Thymus (tissue), 11 donors: ENCODE data around the gene CCM2. TPM values are rescaled to one million over a fixed set of nuclear protein-coding genes. Genes with fewer than 3 reads are reported as not detected.

ENCODE experiments used
- DNase-seq, 9 donors: peaks; one replicate each; pipeline ENCODE4 v3.0.0-alpha.2; 2013; ENCODE audit warnings: low spot score in 9 of 9, low read depth in 6 of 9, missing footprints in 1 of 9
- H3K27ac ChIP-seq, 2 donors: one replicate each; pipeline ENCODE4 v1.5.1; 2013; ENCODE audit warnings: control low read depth in 1 of 2, low read depth in 1 of 2, low read length in 1 of 2, mild to moderate bottlenecking in 1 of 2, moderate library complexity in 1 of 2
- H3K27me3 ChIP-seq, 2 donors: one replicate each; pipeline ENCODE4 v1.5.1; 2013; ENCODE audit warnings: low read length in 1 of 2; ENCODE audit not compliant: control insufficient read depth in 2 of 2, insufficient read depth in 1 of 2
- H3K36me3 ChIP-seq, 2 donors: one replicate each; pipeline ENCODE4 v1.5.1; 2013; ENCODE audit warnings: low read length in 1 of 2, mild to moderate bottlenecking in 1 of 2, moderate library complexity in 1 of 2; ENCODE audit not compliant: control insufficient read depth in 2 of 2, insufficient read depth in 2 of 2
- H3K4me1 ChIP-seq, 2 donors: one replicate each; pipeline ENCODE4 v1.5.1; 2013; ENCODE audit warnings: low read length in 2 of 2; ENCODE audit not compliant: control insufficient read depth in 2 of 2, insufficient read depth in 2 of 2
- H3K4me3 ChIP-seq, 2 donors: one replicate each; pipeline ENCODE4 v1.5.1; 2013; ENCODE audit warnings: low read length in 2 of 2, control low read depth in 1 of 2, mild to moderate bottlenecking in 1 of 2
- H3K9me3 ChIP-seq, 2 donors: one replicate each; pipeline ENCODE4 v1.5.1; 2013; ENCODE audit warnings: low read length in 1 of 2, mild to moderate bottlenecking in 1 of 2; ENCODE audit not compliant: control insufficient read depth in 2 of 2, insufficient read depth in 1 of 2
- WGBS: extraction: QIAGEN DNeasy Blood & Tissue Kit; methylation state at CpG from one replicate; pipeline ENCODE4 v1.1.7; 2013; 5-methylcytosine and 5-hydroxymethylcytosine counted together
- polyA plus RNA-seq: library from polyadenylated mRNA; stranded (reverse); fragments of 200-250 nt; gene quantifications from one replicate; pipeline ENCODE4 v1.2.3, GENCODE V29; 2013
- total RNA-seq: library from RNA; stranded (reverse); fragments of 120-200 nt; gene quantifications from one replicate; pipeline ENCODE4 v1.2.4, GENCODE V29; 2013
- donor health status: healthy.

Gene CCM2
- total and polyA plus RNA-seq, 2 donors = 69.3 to 114 TPM

DNA sequence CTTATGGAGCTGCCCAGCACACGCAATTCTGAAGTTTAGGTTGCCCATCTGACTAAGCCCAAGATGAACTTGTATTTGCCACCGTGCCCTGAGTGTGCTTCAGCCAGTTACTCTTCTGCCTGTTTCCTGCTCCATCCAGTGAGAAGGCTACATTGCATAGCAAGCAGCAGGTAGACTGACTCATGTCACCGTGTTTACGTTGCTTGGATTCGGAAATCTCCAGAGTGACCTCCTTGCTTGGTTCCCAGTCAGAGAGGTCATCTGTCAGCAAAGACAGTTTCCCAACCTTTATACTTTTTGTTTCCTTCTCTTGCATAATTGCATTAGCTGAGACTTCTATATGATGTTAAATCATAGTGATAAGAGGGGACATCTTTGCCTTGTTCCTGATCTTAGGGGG is 57.9 kb downstream of the CCM2 start:
- no peak for DNase-seq
- Histone ChIP-seq H3K27me3 (no peaks in the 10 kb centered on the region), H3K4me1 (peaks cover 0 to 5% of the 10 kb centered on the region in 2 donors), H3K9me3 (no peaks in the 10 kb centered on the region), H3K36me3 (peaks cover 48 to 49% of the 10 kb centered on the region in 2 donors), H3K27ac (no peak overlapping the region), H3K4me3 (no peak overlapping the region)
- 98% methylated on average over 5 of the region's 5 CpGs for WGBS

DNA sequence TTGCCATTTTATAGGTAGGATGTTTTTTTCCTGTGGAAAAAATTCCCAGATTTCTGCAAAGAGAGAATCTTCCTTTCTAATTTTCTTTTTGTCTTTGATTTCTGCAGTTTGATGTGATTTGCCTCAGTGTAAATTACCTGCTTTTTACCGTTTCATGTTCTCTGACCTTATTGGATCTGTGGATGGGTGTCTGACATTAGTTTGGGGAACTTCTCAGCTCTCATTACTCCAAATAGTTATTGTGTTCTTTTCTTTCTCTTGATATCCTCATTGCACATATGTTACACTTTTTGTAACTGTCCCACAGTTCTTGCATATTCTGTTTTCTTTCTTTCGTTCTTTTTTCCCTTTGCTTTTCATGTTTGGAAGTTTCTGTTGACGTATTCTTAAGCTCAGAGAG is 60.3 kb downstream of the CCM2 start:
- 98% methylated on average over 3 of the region's 3 CpGs for WGBS
- H3K27ac ChIP-seq = no peak overlapping the region
- peaks cover 55 to 56% of the 10 kb centered on the region in 2 donors for H3K36me3 ChIP-seq
- DNase-seq = no peak
- peaks cover 0 to 5% of the 10 kb centered on the region in 2 donors for H3K4me1 ChIP-seq
- no peak overlapping the region for H3K4me3 ChIP-seq
- H3K27me3 ChIP-seq = no peaks in the 10 kb centered on the region
- no peaks in the 10 kb centered on the region for H3K9me3 ChIP-seq

DNA sequence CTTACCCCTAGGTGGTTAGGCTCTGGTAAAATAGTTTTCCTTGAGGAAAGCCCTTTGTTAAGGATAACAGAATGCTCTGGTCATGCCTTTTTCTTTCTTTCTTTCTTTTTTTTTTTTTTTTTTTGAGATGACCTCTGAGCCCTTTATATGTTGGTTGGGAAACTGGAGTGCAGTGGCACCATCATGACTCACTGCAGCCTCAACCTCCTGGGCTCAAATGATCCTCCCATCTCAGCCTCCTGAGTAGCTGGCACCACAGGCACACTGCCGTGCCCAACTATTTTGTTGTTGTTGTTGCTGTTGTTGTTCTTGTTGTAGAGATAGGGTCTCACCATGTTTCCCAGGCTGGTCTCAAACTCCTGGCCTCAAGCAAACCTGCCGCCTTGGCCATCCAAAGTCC is 61.4 kb downstream of the CCM2 start:
- Histone ChIP-seq H3K9me3 (no peaks in the 10 kb centered on the region), H3K4me1 (peaks cover 0 to 5% of the 10 kb centered on the region in 2 donors), H3K36me3 (peaks cover 62 to 65% of the 10 kb centered on the region in 2 donors), H3K27ac (no peak overlapping the region), H3K4me3 (no peak overlapping the region), H3K27me3 (no peaks in the 10 kb centered on the region)
- DNase-seq = no peak
- WGBS = over 99% methylated on average over 2 of the region's 2 CpGs

DNA sequence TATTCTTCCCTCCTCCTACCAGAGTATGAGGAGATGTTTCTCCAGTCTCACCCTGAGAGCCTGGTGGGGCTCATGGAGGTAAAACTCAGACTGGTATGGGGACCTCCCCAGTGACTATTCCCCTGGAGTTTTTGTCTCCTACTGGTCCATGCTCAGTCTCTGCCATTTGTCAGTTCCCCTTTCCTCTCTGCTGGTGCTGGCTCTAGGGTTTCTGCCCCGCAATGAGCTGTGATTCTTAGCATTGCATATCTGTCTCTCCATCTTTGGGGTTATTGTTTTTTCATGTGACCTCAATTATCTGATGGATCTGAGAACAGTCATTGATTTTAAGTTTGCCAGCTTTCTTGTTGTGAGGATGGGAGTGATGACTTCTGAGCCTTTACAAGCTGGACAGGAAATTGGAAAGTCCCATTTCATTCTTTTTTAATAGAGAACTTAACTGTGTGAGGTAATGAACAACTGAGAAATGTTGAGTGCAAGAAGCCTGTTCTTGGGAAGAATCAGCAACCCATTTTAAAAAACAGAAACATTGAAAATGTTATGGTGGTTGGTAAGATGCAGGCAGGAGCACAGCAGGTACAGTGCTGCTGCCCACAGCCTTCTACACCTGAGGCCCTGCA is 61.9 kb downstream of the CCM2 start:
- WGBS = 96% methylated on average over 1 of the region's 1 CpG
- H3K4me3 ChIP-seq = no peak overlapping the region
- no peak for DNase-seq
- H3K27ac ChIP-seq = no peak overlapping the region
- no peaks in the 10 kb centered on the region for H3K9me3 ChIP-seq
- H3K27me3 ChIP-seq = no peaks in the 10 kb centered on the region
- peaks cover 65 to 69% of the 10 kb centered on the region in 2 donors for H3K36me3 ChIP-seq
- peaks cover 0 to 5% of the 10 kb centered on the region in 2 donors for H3K4me1 ChIP-seq

DNA sequence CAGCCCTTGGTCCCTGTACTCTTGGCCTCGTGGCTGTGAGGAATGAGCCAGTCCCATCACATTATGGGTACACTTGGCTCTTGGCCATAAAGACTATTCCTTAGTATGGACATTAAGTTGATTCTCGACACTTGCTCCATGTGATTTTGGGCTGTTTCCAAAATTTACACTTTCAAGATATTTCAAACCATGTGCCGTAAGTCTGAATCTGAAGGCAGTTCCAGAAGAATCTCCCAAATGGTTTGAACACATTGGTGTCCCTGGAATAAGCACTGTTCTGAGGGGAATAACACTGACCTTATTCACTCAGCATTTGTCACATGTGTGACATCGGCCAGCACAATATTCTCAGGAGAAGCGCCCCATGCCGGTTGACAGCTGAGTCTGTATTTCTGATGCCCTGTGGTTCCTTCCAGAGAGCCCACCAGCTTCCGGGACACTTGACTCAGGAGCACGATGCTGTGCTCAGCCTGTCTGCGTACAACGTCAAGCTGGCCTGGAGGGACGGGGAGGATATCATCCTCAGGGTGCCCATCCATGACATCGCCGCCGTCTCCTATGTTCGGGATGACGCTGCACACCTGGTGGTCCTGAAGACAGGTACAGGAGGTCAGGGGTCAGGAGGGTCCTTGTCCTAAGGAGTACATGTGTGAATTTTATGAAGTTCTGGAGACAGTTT is 64.2 kb downstream of the CCM2 start:
- H3K27ac ChIP-seq = no peak overlapping the region
- peaks cover 0 to 5% of the 10 kb centered on the region in 2 donors for H3K4me1 ChIP-seq
- H3K36me3 ChIP-seq = peaks cover 76 to 79% of the 10 kb centered on the region in 2 donors
- peaks cover 0 to 3% of the 10 kb centered on the region in 2 donors for H3K9me3 ChIP-seq
- 92% methylated on average over 16 of the region's 16 CpGs for WGBS
- no peak for DNase-seq
- H3K4me3 ChIP-seq = no peak overlapping the region
- H3K27me3 ChIP-seq = no peaks in the 10 kb centered on the region

DNA sequence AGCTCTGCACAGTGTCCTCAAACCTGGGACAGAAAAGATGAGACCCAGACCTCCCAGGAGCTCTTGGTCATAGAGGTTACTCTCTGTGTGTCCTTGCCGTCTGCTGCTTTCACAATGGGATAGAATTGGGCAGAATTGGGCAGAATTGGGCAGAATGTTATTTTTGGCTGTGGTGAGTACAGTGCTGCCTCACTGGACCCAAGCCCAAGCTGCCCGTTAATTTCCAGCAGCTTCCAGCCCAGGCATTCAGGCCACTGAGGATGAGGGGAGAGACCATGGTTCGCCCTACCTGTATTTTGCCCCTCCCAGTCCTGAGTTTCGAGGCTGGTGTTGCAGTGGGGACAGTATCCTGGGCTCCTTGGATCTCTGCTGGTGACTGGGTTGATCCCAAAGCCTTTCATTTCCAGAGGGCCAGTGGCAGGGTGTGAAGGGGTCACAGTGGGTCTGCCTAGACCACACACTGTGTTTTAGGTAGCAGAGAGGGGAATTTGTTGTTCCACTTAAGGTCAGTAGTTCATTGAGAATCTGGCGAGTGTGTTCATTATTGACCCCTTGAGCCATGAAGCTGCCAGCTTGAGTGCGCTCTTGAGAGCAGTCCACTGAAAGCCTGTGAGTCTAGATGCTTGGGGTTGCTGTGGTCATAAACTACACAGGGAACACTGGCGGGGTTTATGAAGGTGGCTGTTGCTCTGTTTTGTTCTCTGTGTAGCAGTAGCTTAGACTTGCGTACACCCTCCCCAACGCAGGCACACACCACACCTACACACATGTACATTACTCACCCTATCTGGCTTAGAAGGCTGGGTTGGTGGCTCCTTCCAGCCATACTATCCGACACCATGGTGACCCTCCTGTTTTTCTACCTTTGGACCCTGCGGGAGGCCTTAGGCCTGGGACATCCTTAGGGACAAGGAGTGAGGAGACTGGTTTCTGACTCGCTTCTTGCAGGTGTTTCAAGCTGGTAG is 65.3 kb downstream of the CCM2 start:
- H3K4me1 ChIP-seq = peaks cover 0 to 5% of the 10 kb centered on the region in 2 donors

DNA sequence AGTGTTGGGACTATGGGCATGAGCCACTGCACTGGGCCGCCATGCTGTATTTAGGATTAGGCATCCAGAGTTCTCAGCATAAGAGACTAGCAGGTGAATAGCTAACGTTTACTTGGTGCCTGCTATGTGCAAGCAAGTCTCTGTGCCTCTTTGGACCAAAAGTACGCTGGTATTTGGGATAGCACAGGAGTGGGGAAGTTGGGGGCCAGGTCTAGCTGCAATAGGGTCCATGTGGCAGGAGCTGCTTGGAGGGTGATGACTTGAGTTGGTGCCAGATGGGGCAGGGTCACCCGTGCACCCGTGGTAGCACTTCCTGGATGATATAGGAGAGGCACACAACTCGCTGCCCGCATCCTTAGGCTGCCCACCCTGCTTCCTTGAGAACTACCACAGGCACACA is 66.4 kb downstream of the CCM2 start:
- H3K36me3 ChIP-seq = peaks cover 87 to 92% of the 10 kb centered on the region in 2 donors
- no peaks in the 10 kb centered on the region for H3K27me3 ChIP-seq
- H3K9me3 ChIP-seq = peaks cover 0 to 3% of the 10 kb centered on the region in 2 donors
- DNase-seq = no peak
- peaks cover 0 to 5% of the 10 kb centered on the region in 2 donors for H3K4me1 ChIP-seq
- no peak overlapping the region for H3K4me3 ChIP-seq
- WGBS = 90% methylated on average over 7 of the region's 7 CpGs
- H3K27ac ChIP-seq = no peak overlapping the region

More for the DNA sequence above, 65.3 kb downstream of the CCM2 start:
- peaks cover 0 to 3% of the 10 kb centered on the region in 2 donors for H3K9me3 ChIP-seq
- H3K27me3 ChIP-seq = no peaks in the 10 kb centered on the region
- no peak overlapping the region for H3K27ac ChIP-seq
- H3K36me3 ChIP-seq = peaks cover 87 to 88% of the 10 kb centered on the region in 2 donors
- H3K4me3 ChIP-seq = no peak overlapping the region
- no peak for DNase-seq
- WGBS = 96% methylated on average over 12 of the region's 12 CpGs

DNA sequence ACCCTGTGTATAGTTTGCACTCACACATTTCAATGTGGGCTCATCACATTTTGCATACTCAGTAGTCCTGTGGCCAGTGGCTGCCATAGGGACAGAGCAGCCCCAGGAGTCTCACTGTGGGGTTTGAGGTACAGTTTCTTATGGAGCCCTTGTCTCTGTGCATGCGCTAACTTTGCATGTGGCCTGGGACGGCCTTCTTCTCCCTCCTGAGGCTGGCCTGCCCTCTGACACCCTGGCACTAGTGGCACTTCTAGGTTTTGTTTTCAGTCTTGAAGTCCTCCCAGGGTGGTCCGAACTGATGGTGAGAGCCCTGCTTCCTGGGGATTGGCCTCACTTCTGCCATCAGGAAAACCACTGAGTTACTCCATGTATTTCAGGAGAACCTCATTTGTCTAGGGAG is 67.6 kb downstream of the CCM2 start:
- Histone ChIP-seq H3K9me3 (peaks cover 0 to 3% of the 10 kb centered on the region in 2 donors), H3K27ac (no peak overlapping the region), H3K4me1 (no peaks in the 10 kb centered on the region), H3K27me3 (no peaks in the 10 kb centered on the region), H3K4me3 (no peak overlapping the region), H3K36me3 (peaks cover 90 to 94% of the 10 kb centered on the region in 2 donors)
- no peak for DNase-seq
- WGBS = 98% methylated on average over 3 of the region's 3 CpGs
